ENCODE results near the gene B4GALT1. TPM values are rescaled to one million over a fixed set of nuclear protein-coding genes. Genes with fewer than 3 reads are reported as not detected.
A peak's percentile ranks its signal among the peaks of the same experiment; 100 is the strongest.

Gene B4GALT1
- total RNA-seq, 4 donors from 2014 or later: 88.3 to 119 (median 103) TPM

DNA sequence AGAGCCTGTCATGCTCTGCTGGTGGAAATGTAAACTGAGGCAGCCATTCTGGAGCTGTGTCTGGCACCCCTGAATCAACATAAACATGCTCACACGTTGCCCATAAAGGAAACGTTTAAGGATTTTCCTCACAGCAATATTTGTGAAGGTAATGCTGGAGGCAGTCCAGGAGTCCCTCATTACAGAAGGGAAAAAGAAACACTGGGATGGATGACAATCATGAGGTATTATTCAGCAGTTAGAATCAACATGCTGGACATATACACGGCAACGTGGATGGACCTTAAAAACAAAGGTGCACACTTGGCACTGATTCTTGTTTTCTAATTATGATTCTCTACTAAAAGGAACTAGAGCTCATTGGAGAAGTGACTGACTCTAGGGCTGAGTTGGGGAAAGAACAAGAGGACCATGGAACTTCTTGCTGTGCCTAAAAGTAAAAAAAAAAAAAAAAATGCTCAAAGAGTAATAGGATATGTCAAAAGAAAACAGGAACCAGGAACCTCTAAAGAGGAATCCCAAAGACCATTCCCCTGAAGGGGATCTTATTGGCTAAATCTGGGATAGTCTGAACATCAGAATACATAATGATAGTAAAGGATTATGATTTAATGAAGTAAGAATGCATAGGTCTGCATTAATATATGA is 18.6 kb downstream of the B4GALT1 start:
- no peak for DNase-seq
- H3K9me3 ChIP-seq: no peaks in the 10 kb centered on the region
- peaks cover 57 to 82% of the 10 kb centered on the region in 2 donors for H3K4me1 ChIP-seq
- intact Hi-C loops (cut with DNase I): no loop called here
- peak overlapping the region in 2 of 3 donors; percentile 8 to 43 for H3K27ac ChIP-seq
- no peaks in the 10 kb centered on the region for H3K36me3 ChIP-seq
- WGBS, 2 donors: 18 to 21% methylated on average over 4 of the region's 4 CpGs
- no peak overlapping the region for H3K4me3 ChIP-seq (replicated peaks in 1 of 3)
- no peaks in the 10 kb centered on the region for H3K27me3 ChIP-seq
- TF ChIP-seq, protein P1, sequence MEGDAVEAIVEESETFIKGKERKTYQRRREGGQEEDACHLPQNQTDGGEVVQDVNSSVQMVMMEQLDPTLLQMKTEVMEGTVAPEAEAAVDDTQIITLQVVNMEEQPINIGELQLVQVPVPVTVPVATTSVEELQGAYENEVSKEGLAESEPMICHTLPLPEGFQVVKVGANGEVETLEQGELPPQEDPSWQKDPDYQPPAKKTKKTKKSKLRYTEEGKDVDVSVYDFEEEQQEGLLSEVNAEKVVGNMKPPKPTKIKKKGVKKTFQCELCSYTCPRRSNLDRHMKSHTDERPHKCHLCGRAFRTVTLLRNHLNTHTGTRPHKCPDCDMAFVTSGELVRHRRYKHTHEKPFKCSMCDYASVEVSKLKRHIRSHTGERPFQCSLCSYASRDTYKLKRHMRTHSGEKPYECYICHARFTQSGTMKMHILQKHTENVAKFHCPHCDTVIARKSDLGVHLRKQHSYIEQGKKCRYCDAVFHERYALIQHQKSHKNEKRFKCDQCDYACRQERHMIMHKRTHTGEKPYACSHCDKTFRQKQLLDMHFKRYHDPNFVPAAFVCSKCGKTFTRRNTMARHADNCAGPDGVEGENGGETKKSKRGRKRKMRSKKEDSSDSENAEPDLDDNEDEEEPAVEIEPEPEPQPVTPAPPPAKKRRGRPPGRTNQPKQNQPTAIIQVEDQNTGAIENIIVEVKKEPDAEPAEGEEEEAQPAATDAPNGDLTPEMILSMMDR (IDR thresholded peaks at IDR 0.05): no peak
- TF ChIP-seq POLR2A (IDR thresholded peaks at IDR 0.05): no peak

DNA sequence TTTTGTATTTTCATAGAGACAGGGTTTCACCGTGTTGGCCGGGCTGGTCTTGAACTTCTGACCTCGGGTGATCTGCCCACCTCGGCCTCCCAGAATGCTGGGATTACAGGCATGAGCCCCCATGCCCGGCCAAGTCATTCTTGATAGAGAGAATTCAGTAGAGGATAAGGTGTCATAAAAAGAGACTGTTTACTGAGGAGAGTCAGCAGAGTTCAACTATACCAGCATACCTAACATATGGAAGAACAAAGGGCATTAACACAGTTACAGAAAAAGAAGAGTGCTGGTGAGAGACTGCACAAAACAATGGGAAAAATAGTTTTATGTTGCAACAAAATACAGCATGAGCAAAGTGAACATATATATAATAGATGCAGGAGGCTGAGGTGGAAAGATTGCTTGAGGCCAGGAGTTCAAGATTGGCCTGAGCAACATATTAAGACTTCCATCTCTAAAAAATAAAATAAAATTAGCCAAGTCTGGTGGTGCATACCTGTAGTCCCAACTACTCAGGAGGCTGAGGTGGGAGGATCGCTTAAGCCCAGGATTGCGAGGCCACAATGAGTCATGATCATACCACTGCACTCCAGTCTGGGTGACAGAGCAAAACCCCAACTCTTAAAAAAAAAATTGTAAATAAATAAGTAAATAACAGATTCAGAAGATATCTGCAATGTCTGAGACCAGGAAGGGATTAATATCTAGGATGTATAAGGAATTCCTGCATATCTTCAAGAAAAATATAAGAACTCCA is 19.5 kb downstream of the B4GALT1 start:
- Histone ChIP-seq H3K36me3 (no peaks in the 10 kb centered on the region), H3K27me3 (no peaks in the 10 kb centered on the region), H3K4me1 (peaks cover 56 to 82% of the 10 kb centered on the region in 2 donors), H3K27ac (peak overlapping the region in 2 of 3 donors; percentile 43 to 83), H3K9me3 (no peaks in the 10 kb centered on the region), H3K4me3 (replicated peaks in 1 of 3) (no peak overlapping the region)
- intact Hi-C loops (cut with DNase I): no loop called here
- TF ChIP-seq, protein P1 (IDR thresholded peaks at IDR 0.05): no peak
- no peak for TF ChIP-seq POLR2A (IDR thresholded peaks at IDR 0.05)
- DNase-seq: no peak
- 87 to 90% methylated on average over 7 of the region's 7 CpGs for WGBS, 2 donors

DNA sequence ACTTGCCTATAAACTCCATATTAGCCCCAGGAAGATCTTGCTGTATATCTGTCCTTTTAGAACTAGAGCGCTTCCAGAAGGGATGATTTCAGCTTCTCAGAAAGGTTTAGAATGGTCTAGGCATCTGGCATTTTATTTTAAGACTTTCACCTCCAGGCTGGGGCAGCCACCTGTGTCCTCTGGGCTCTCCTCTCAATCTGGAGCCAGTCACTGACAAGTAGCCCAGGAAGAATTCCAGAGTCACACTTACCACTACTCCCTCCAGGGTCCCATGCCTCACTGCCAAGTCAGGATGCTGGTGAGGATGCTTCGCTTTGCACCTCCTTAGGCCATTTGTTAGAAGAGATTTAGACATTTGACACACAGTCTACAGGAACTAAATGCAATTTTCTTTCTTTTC is 20.8 kb downstream of the B4GALT1 start:
- Histone ChIP-seq H3K27me3 (no peaks in the 10 kb centered on the region), H3K4me3 (replicated peaks in 1 of 3) (no peak overlapping the region), H3K36me3 (no peaks in the 10 kb centered on the region), H3K27ac (peak overlapping the region; percentile 48 to 85 (median 83)), H3K9me3 (no peaks in the 10 kb centered on the region), H3K4me1 (peaks cover 57 to 85% of the 10 kb centered on the region in 2 donors)
- DNase-seq: peak; percentile 32 to 54
- intact Hi-C loops (cut with DNase I): no loop called here
- 89 to 96% methylated on average over 2 of the region's 2 CpGs for WGBS, 2 donors
- TF ChIP-seq, protein P1 (IDR thresholded peaks at IDR 0.05): no peak
- TF ChIP-seq POLR2A (IDR thresholded peaks at IDR 0.05): no peak

DNA sequence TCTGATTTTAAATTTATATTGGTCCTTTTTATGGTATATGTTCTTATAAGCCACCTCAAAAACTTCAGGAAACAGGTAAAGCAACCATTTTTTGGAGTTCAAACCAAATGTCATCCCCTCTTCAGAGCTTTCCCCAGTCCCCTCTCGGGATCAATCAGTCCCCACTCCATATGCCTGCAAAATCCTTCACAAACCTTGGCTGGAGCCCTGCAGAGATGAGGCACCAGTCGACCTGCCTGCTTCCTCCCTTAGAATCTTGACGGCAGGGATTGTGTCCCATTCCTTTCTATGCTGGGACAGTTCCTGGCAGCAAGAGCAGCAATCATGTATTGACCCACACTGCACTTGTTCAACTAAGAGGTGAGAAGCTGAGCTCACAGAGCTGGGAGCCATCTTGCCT is 22.6 kb downstream of the B4GALT1 start:
- no peaks in the 10 kb centered on the region for H3K36me3 ChIP-seq
- DNase-seq: no peak
- H3K27ac ChIP-seq: peak overlapping the region; percentile 62 to 85 (median 83)
- H3K4me3 ChIP-seq (replicated peaks in 1 of 3): no peak overlapping the region
- no peaks in the 10 kb centered on the region for H3K27me3 ChIP-seq
- intact Hi-C loops (cut with DNase I): no loop called here
- TF ChIP-seq, protein P1 (IDR thresholded peaks at IDR 0.05): no peak
- no peak for TF ChIP-seq POLR2A (IDR thresholded peaks at IDR 0.05)
- WGBS, 2 donors: 65 to 81% methylated on average over 3 of the region's 3 CpGs
- H3K4me1 ChIP-seq: peaks cover 74 to 92% of the 10 kb centered on the region in 2 donors
- H3K9me3 ChIP-seq: no peaks in the 10 kb centered on the region

DNA sequence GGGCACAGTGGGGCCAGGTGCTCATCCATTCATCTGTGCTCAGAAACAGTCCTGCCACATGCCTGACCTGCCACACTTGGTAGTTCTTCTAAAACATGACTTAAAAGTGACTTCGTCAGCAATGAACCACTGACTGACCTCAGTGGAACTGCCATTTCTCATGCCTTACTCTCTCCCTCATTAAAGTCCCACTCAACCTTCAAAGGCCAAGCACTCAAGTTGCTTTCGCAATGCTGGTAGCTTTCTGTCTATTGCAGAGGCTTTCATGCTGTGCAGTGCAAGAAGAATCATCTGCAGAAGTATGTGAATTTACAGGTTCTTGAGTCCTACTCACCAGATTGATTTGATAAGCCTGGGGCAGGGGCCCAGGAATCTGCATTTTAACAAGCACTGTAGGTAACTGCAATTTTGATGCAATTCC is 23.9 kb downstream of the B4GALT1 start:
- peak; percentile 66 to 70 for DNase-seq
- H3K9me3 ChIP-seq: no peaks in the 10 kb centered on the region
- no peaks in the 10 kb centered on the region for H3K27me3 ChIP-seq
- H3K4me3 ChIP-seq (replicated peaks in 1 of 3): no peak overlapping the region
- 33 to 36% methylated on average over 2 of the region's 2 CpGs for WGBS, 2 donors
- TF ChIP-seq, protein P1 (IDR thresholded peaks at IDR 0.05): no peak
- peak in 1 of 2 donors; percentile 28 for TF ChIP-seq POLR2A (IDR thresholded peaks at IDR 0.05)
- intact Hi-C loops (cut with DNase I): no loop called here
- H3K4me1 ChIP-seq: peaks cover 86 to 92% of the 10 kb centered on the region in 2 donors
- no peaks in the 10 kb centered on the region for H3K36me3 ChIP-seq
- H3K27ac ChIP-seq: peak overlapping the region; percentile 62 to 85 (median 83)

Measured in thyroid gland (tissue), 4 donors.